ENCODE data around the gene ERV3-1.
"Not testable (repeated sequence)": the region's sequence is repeated elsewhere in the genome, so short reads cannot be mapped to it uniquely, and the experiment has no call there.

ERV3-1 gene

GRCh38 chr7:65006094-65006992 lies at the start of gene ERV3-1:
ERV3-1 (minus strand) TSS chr7:65006687; CDS start chr7:64993026, 13,661 bp downstream.
- DNase-seq, result peak; percentile 95

GRCh38 chr7:65055786-65056185 lies 49.3 kb upstream of the ERV3-1 start:
- DNase-seq, result not testable (repeated sequence)

- DNase-seq, result not testable (repeated sequence)
Measured at GRCh38 chr7:65054466-65054994, 48.0 kb upstream of the ERV3-1 start.

- not testable (repeated sequence) for DNase-seq
Measured at GRCh38 chr7:65051654-65052053, 45.2 kb upstream of the ERV3-1 start.

GRCh38 chr7:65051139-65051538 lies 44.7 kb upstream of the ERV3-1 start:
- DNase-seq, result not testable (repeated sequence)

- DNase-seq, result not testable (repeated sequence)
Measured at GRCh38 chr7:65046329-65046728, 39.8 kb upstream of the ERV3-1 start.

GRCh38 chr7:65045589-65045988 lies 39.1 kb upstream of the ERV3-1 start:
- DNase-seq, result not testable (repeated sequence)

GRCh38 chr7:65038767-65039166 lies 32.3 kb upstream of the ERV3-1 start:
- peak; percentile 21 for DNase-seq

GRCh38 chr7:65037740-65038688 lies 31.5 kb upstream of the ERV3-1 start:
- DNase-seq, result peak; percentile 96

- not testable (repeated sequence) for DNase-seq
Measured at GRCh38 chr7:65036526-65036925, 30.0 kb upstream of the ERV3-1 start.

- not testable (repeated sequence) for DNase-seq
Measured at GRCh38 chr7:65035469-65035868, 29.0 kb upstream of the ERV3-1 start.

- DNase-seq, result not testable (repeated sequence)
Measured at GRCh38 chr7:65034120-65034782, 27.8 kb upstream of the ERV3-1 start.

- not testable (repeated sequence) for DNase-seq
Measured at GRCh38 chr7:65033391-65033790, 26.9 kb upstream of the ERV3-1 start.

- not testable (repeated sequence) for DNase-seq
Measured at GRCh38 chr7:65025023-65025422, 18.5 kb upstream of the ERV3-1 start.

GRCh38 chr7:65020978-65021377 lies 14.5 kb upstream of the ERV3-1 start:
- not testable (repeated sequence) for DNase-seq

GRCh38 chr7:65009881-65010280 lies 3.4 kb upstream of the ERV3-1 start:
- not testable (repeated sequence) for DNase-seq

GRCh38 chr7:65009394-65009793 lies 2.9 kb upstream of the ERV3-1 start:
- not testable (repeated sequence) for DNase-seq

- peak; percentile 22 for DNase-seq
Measured at GRCh38 chr7:65007036-65007435, 549 bp upstream of the ERV3-1 start.

- no peak for DNase-seq
Measured at GRCh38 chr7:65004575-65004974, 1.9 kb downstream of the ERV3-1 start.

- DNase-seq, result no peak
Measured at GRCh38 chr7:65002972-65003585, 3.4 kb downstream of the ERV3-1 start.

- DNase-seq, result no peak
Measured at GRCh38 chr7:65001291-65001814, 5.1 kb downstream of the ERV3-1 start.
